Measurements from ENCODE around the gene NPHP4.

DNA sequence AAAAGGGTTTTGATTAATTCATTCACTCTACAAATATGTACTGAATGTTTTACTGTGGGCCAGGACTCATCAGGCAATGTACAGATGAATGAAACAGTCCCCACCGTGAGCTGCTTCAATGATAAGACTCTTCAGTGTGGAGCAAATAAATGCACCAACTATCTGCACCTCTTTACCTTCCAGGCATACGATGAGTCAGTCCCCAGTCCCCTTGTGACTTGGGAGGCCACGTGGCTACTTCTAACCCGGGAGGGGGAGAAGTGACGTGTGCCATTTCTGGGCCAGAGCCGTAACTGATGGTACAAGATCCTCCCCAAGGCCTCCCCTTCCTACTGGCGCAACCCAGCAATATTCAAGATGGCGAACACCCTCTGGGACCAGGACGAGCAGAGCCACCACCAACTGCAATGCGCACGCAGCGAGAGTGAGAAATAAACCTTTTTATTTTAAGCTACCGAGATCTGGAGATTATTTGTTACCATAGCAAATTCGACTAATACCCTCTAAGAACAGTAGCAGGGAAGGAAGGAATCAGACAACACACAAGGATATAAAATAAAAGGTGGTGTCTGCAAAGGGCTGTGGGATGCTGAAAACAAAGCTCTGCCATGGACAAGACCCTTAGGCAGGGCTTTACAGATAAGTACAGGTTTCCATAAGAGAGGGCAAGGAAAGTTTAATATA, 74.5 kb downstream of the NPHP4 start:
- no peak for TF ChIP-seq SP1 (IDR thresholded peaks at IDR 0.05)
- no peak for TF ChIP-seq GABPA (IDR thresholded peaks at IDR 0.05 in 1 of 2, conservative IDR thresholded peaks at IDR 0.05 in 1 of 2)
- TF ChIP-seq, protein P1, sequence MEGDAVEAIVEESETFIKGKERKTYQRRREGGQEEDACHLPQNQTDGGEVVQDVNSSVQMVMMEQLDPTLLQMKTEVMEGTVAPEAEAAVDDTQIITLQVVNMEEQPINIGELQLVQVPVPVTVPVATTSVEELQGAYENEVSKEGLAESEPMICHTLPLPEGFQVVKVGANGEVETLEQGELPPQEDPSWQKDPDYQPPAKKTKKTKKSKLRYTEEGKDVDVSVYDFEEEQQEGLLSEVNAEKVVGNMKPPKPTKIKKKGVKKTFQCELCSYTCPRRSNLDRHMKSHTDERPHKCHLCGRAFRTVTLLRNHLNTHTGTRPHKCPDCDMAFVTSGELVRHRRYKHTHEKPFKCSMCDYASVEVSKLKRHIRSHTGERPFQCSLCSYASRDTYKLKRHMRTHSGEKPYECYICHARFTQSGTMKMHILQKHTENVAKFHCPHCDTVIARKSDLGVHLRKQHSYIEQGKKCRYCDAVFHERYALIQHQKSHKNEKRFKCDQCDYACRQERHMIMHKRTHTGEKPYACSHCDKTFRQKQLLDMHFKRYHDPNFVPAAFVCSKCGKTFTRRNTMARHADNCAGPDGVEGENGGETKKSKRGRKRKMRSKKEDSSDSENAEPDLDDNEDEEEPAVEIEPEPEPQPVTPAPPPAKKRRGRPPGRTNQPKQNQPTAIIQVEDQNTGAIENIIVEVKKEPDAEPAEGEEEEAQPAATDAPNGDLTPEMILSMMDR (IDR thresholded peaks at IDR 0.05; ENCODE audit: low read depth, low read length, missing input control), result no peak
- TF ChIP-seq, protein P2, sequence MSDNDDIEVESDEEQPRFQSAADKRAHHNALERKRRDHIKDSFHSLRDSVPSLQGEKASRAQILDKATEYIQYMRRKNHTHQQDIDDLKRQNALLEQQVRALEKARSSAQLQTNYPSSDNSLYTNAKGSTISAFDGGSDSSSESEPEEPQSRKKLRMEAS (IDR thresholded peaks at IDR 0.05), result no peak
- TF ChIP-seq, protein P3, sequence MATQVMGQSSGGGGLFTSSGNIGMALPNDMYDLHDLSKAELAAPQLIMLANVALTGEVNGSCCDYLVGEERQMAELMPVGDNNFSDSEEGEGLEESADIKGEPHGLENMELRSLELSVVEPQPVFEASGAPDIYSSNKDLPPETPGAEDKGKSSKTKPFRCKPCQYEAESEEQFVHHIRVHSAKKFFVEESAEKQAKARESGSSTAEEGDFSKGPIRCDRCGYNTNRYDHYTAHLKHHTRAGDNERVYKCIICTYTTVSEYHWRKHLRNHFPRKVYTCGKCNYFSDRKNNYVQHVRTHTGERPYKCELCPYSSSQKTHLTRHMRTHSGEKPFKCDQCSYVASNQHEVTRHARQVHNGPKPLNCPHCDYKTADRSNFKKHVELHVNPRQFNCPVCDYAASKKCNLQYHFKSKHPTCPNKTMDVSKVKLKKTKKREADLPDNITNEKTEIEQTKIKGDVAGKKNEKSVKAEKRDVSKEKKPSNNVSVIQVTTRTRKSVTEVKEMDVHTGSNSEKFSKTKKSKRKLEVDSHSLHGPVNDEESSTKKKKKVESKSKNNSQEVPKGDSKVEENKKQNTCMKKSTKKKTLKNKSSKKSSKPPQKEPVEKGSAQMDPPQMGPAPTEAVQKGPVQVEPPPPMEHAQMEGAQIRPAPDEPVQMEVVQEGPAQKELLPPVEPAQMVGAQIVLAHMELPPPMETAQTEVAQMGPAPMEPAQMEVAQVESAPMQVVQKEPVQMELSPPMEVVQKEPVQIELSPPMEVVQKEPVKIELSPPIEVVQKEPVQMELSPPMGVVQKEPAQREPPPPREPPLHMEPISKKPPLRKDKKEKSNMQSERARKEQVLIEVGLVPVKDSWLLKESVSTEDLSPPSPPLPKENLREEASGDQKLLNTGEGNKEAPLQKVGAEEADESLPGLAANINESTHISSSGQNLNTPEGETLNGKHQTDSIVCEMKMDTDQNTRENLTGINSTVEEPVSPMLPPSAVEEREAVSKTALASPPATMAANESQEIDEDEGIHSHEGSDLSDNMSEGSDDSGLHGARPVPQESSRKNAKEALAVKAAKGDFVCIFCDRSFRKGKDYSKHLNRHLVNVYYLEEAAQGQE (IDR thresholded peaks at IDR 0.05), result no peak
- no peak for TF ChIP-seq JUND (IDR thresholded peaks at IDR 0.05)
- no peak for TF ChIP-seq HNF4A (conservative IDR thresholded peaks at IDR 0.05)
- TF ChIP-seq, protein P4, sequence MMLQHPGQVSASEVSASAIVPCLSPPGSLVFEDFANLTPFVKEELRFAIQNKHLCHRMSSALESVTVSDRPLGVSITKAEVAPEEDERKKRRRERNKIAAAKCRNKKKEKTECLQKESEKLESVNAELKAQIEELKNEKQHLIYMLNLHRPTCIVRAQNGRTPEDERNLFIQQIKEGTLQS (IDR thresholded peaks at IDR 0.05), result no peak

All from liver (tissue), 3 donors.